HG03571 (cell line): ENCODE data around the gene SPIB.
A peak's percentile ranks its signal among the peaks of the same experiment; 100 is the strongest.
"Not testable (repeated sequence)": the region's sequence is repeated elsewhere in the genome, so short reads cannot be mapped to it uniquely, and the experiment has no call there.

Source experiments
- ATAC-seq: cut with Tn5 transposase; IDR thresholded peaks from one replicate; pipeline ENCODE4 v1.9.1; 2021; ENCODE audit not compliant: unreplicated experiment

SPIB gene

DNA sequence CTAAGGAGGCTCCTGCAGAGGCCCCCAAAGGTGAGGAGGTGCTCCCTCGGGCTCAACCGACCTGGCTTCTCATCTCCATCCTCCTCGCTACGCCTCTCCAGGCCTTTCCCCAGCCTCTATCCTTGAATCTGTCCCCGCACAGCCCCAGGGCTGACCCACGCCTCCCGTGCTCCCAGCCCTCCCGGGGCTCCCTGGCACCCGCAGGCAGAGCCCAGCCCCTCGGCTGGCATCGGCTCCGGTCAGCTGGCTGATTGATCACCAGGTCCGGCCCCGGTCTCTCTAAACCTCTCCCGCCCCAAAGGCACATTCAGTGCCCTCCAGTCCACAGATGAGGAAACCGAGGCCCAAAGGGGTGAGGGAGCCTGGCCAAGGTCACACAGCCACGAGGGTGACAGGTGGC lies 16.5 kb downstream of the SPIB start:
- ATAC-seq = no peak

- no peak for ATAC-seq
Measured at GRCh38 chr19:50435627-50436026, 16.9 kb downstream of the SPIB start.

DNA sequence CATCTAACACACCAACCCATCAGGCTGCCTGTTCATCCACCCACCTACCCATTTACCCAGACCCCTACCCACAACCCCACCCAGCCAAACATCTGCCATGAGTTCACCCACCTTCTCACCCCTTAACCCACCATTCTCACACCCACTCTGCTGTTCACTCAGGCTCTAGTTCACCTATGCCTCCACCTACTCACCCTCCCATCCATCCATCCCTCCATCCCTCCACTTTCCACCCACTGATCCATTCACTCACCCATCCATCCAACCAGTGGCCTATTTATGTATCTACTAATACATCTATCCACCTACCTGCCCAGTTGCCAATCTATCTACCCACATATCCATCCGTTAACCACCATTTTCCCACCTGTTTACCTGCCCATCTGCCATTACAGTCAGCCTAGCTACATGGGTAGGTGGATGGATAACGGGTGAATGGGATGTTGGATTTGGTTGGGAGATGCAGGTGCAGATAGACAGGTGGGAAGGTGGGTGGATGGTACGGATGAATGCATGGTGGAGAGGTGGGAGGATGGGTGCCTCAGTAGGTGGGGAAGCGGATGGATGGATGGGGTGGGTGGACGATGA lies 19.2 kb downstream of the SPIB start:
- ATAC-seq = no peak

GRCh38 chr19:50439130-50439529 lies 20.4 kb downstream of the SPIB start:
- not testable (repeated sequence) for ATAC-seq

- ATAC-seq = no peak
Measured at GRCh38 chr19:50444059-50444458, 25.3 kb downstream of the SPIB start.

- ATAC-seq = no peak
Measured at GRCh38 chr19:50447053-50447452, 28.3 kb downstream of the SPIB start.

DNA sequence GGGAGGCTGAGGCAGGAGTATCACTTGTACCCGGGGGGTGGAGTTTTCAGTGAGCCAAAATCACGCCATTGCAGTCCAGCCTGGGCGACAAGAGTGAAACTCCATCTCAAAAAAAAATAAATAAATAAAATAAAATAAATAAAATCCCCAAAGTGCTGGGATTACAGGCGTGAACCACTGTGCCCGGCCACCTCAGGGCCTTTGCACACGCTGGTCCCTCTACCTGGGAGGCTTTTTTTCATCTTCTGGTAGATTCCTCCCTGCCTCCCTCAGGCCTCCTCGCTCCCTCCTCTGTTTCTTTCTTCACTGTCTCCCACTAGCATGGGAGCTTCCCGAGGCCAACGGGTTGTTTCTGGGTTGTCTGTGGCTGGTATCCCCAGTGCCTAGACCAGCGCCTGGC lies 29.0 kb downstream of the SPIB start:
- ATAC-seq = no peak

GRCh38 chr19:50449236-50449899 lies 30.6 kb downstream of the SPIB start:
- ATAC-seq = no peak

DNA sequence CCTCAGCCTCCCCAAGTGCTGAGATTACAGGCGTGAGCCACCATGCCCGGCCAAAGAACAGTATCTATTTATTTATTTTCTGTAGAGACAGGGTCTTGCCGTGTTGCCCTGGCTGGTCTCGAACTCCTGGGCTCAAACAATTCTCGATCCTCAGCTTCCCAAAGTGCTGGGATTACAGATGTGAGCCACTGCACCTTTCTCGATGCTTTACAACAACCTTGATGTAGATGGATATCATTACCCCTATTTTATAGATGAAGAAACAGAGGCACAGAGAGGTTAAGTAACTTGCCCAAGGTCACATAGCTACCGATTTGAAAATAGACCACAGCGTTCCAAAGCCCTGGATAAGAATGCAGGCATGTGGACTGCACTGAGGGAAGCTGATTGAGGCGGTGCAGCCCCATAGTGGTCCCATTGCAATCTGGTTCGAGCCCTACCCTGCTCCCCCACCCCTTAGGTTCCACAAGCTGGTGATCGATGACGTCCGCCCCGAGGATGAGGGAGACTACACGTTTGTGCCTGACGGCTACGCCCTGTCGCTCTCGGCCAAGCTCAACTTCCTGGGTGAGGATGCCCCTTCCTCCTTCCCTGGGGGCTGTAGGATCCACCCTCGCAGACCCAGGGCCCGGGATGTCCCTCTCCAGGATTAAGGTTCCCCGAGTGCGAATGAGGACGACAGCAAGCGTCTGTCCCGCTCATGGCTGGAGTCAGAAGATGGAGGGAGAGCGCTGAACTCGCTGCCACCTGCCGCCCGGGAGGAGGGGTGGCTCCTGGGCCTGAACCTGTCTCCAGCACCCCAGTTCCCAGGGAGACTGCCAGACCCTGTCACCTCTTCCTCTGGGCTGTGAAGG lies 31.9 kb downstream of the SPIB start:
- ATAC-seq = no peak

- no peak for ATAC-seq
Measured at GRCh38 chr19:50451223-50451534, 32.4 kb downstream of the SPIB start.

- no peak for ATAC-seq
Measured at GRCh38 chr19:50453243-50453642, 34.5 kb downstream of the SPIB start.

DNA sequence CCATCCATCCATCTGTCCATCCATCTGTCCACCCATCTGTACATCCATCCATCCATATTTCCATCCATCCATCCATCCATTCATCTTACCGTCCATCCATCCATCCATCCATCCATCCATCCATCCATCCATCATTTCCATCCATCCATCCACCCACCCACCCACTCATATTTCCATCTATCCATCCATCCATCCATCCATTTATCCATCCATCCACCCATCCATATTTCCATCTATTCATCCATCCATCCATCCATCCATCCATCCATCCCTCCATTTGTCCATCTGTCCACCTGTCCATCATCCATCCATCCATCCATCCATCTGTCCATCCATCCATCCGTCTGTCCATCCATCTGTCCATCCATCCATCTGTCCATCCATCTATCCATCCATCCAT lies 37.3 kb downstream of the SPIB start:
- no peak for ATAC-seq

- ATAC-seq = no peak
Measured at GRCh38 chr19:50457300-50457699, 38.6 kb downstream of the SPIB start.

DNA sequence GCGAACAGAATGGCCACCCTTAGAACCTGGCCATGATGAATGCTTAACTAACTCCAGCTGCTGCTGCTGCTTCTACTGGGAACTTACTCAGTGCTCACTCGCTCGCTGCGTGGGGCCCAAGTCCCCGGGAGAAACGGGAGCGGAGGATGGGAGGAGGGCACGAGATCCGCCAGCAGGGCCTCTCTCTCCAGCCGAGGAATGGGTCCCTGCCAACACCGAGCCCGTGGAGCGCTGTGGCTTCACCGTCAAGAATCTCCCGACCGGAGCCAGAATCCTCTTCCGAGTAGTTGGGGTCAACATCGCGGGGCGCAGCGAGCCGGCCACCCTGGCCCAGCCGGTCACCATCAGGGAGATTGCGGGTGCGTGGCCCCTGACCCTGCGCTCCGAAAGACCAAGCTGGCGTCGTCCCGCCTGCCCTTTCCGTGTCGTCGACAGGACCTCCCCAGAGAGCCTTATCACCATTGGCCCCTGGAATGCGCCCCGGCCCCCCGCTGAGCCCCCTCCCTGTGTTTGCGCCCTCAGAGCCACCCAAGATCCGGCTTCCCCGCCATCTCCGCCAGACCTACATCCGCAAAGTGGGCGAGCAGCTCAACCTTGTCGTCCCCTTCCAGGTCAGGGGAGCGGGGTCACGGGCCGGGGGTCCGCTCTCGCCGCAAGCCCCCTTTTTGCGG lies 39.8 kb downstream of the SPIB start:
- ATAC-seq = no peak

GRCh38 chr19:50459067-50459456 lies 40.3 kb downstream of the SPIB start:
- ATAC-seq = no peak

DNA sequence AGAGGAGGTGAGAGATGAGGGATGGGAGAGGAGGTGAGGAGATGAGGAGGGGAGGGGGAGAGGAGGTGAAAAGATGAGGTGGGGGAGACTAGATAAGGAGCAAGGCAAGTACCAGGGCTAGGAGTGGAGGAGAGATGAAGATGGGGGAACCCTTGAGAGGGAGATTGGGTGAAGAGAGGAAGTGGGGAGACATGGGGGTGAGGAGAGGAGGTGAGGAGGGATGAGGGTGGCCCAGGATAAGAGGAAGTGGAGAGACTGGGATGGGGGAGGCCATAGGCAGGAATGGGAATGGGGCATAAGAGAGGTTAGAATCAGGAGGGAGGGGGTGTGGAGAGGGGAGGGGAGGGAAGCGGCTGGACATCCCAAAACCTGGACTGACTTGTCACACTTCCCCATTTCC lies 40.9 kb downstream of the SPIB start:
- ATAC-seq = no peak

GRCh38 chr19:50460161-50460765 lies 41.5 kb downstream of the SPIB start:
- ATAC-seq = peak; percentile 48

DNA sequence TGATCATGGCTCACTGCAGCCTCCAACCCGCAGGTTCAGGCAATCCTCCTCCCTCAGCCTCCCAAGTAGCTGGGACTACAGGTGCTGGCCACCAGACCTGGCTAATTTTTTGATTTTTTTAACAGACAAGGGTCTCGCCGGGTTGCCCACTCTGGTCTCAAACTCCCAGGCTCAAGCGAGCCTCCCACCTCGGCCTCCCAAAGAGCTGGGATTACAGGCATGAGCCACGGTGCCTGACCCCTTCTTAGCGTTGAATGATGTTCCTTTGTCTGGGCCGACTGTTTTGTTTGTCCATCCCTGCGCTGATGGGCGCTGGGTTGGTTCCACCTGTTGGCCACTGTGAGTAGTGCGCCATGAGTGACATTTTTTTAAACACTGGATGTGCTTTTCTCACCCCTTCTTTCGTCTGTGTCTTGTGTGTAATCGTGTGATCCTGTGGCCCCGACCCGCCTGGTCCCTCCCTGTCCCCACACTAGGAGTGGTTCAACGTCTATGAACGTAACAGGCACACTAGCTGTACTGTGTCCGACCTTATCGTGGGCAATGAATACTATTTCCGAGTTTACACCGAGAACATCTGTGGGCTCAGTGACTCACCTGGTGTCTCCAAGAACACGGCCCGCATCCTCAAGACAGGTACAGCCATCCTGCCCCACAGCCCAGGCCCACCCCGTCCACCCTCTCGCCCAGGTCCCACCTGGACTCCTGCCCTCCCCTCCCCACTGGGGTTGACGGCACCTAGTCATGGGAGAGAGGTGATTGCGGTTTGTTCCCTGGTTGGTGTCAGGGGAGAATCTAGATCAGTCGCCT lies 42.5 kb downstream of the SPIB start:
- ATAC-seq = no peak

GRCh38 chr19:50462970-50463369 lies 44.2 kb downstream of the SPIB start:
- ATAC-seq = no peak

DNA sequence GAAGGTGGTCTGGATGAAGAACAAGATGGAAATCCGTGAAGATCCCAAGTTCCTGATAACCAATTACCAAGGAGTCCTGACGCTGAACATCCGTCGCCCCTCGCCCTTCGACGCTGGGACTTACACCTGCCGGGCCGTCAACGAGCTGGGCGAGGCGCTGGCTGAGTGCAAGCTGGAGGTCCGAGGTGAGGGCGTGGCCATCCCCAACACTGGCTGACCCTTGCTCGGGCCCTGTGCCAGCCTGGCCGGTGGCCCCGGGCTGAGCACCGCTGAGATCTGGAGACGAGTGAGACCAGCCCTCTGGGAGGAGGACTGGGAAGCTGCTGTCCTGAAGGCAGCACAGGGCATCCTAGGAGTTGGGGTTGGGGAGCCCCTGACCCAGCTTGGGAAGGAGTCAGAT lies 45.6 kb downstream of the SPIB start:
- no peak for ATAC-seq

GRCh38 chr19:50465000-50465399 lies 46.3 kb downstream of the SPIB start:
- no peak for ATAC-seq
